Dedifferentiated amniotic fluid mesenchymal stem cell (primary cell): ENCODE results near the gene CFAP206.
"Not testable (repeated sequence)": the region's sequence is repeated elsewhere in the genome, so short reads cannot be mapped to it uniquely, and the experiment has no call there.

Experiments used
- DNase-seq: peaks from one replicate; pipeline ENCODE4 v3.0.0-alpha.2; 2016; ENCODE audit errors: extremely low spot score

CFAP206 gene

GRCh38 chr6:87421576-87421975, 13.8 kb downstream of the CFAP206 start:
- no peak for DNase-seq

- DNase-seq = no peak
Observed at GRCh38 chr6:87426789-87427188, 19.0 kb downstream of the CFAP206 start.

- DNase-seq = no peak
Observed at GRCh38 chr6:87430499-87430898, 22.7 kb downstream of the CFAP206 start.

- DNase-seq = no peak
Observed at GRCh38 chr6:87431263-87431662, 23.5 kb downstream of the CFAP206 start.

GRCh38 chr6:87436435-87436834, 28.7 kb downstream of the CFAP206 start:
- no peak for DNase-seq

GRCh38 chr6:87441711-87442110, 33.9 kb downstream of the CFAP206 start:
- no peak for DNase-seq

- no peak for DNase-seq
Observed at GRCh38 chr6:87444362-87444761, 36.6 kb downstream of the CFAP206 start.

- DNase-seq = no peak
Observed at GRCh38 chr6:87465051-87465450, 57.3 kb downstream of the CFAP206 start.

- peak; percentile 60 for DNase-seq
Observed at GRCh38 chr6:87472525-87473418, 65.0 kb downstream of the CFAP206 start, which contains the start of gene SLC35A1. SLC35A1 (plus strand) TSS chr6:87472974; CDS start chr6:87473004, 30 bp downstream.

- DNase-seq = peak; percentile 47
Observed at GRCh38 chr6:87473419-87473903, 65.7 kb downstream of the CFAP206 start.

- no peak for DNase-seq
Observed at GRCh38 chr6:87481931-87482330, 74.2 kb downstream of the CFAP206 start.

GRCh38 chr6:87482366-87482765, 74.6 kb downstream of the CFAP206 start:
- no peak for DNase-seq

- no peak for DNase-seq
Observed at GRCh38 chr6:87483929-87484328, 76.2 kb downstream of the CFAP206 start.

GRCh38 chr6:87484491-87484890, 76.7 kb downstream of the CFAP206 start:
- no peak for DNase-seq

- DNase-seq = no peak
Observed at GRCh38 chr6:87487555-87487954, 79.8 kb downstream of the CFAP206 start.

- not testable (repeated sequence) for DNase-seq
Observed at GRCh38 chr6:87489326-87489725, 81.6 kb downstream of the CFAP206 start.

- DNase-seq = no peak
Observed at GRCh38 chr6:87494761-87495422, 87.1 kb downstream of the CFAP206 start.

GRCh38 chr6:87498048-87498447, 90.3 kb downstream of the CFAP206 start:
- DNase-seq = no peak

GRCh38 chr6:87501809-87502572, 94.2 kb downstream of the CFAP206 start:
- DNase-seq = no peak

GRCh38 chr6:87504441-87504840, 96.7 kb downstream of the CFAP206 start:
- no peak for DNase-seq
